DND-41 (cell line): Measurements from ENCODE around the gene ANXA10.

ENCODE experiments used
- ATAC-seq: fragments of 200-7000 bp; cut with Tn5 transposase; 3 replicates; pipeline ENCODE4 v1.9.1; 2021; ENCODE audit warnings: low read depth; ENCODE audit not compliant: insufficient read depth
- DNase-seq: peaks from one replicate; pipeline ENCODE4 v3.0.0-alpha.2; 2020
- H2AFZ ChIP-seq: 2 replicates; pipeline ENCODE4 v1.6.0; 2012; ENCODE audit warnings: low read depth, low read length
- H3K27ac ChIP-seq: 2 replicates; pipeline ENCODE4 v1.5.1; 2012; ENCODE audit warnings: low read length, inconsistent platforms
- H3K27me3 ChIP-seq: fragments of 200-600 bp; sonication (generic); 2 replicates; pipeline ENCODE4 v1.6.0; 2012; ENCODE audit warnings: low read length, mild to moderate bottlenecking, inconsistent platforms; ENCODE audit not compliant: insufficient read depth, poor library complexity
- H3K36me3 ChIP-seq: 2 replicates; pipeline ENCODE4 v1.5.1; 2012; ENCODE audit warnings: low read length, inconsistent platforms; ENCODE audit not compliant: insufficient read depth
- H3K4me1 ChIP-seq: 2 replicates; pipeline ENCODE4 v1.5.1; 2012; ENCODE audit warnings: mild to moderate bottlenecking, low read length; ENCODE audit not compliant: insufficient read depth
- H3K4me2 ChIP-seq: 2 replicates; pipeline ENCODE4 v1.6.0; 2012; ENCODE audit warnings: mild to moderate bottlenecking, moderate library complexity, low read length, inconsistent platforms; ENCODE audit not compliant: insufficient read depth
- H3K4me3 ChIP-seq, 2 experiments: fragments of 200-600 bp in 1 of 2; shearing (Covaris generic) in 1 of 2; 2 replicates each; pipeline ENCODE4 v1.5.1; 2012 to 2016; ENCODE audit warnings: inconsistent platforms in 2 of 2, low read length in 2 of 2, mild to moderate bottlenecking in 2 of 2, low read depth in 1 of 2, moderate library complexity in 1 of 2
- H3K79me2 ChIP-seq: 2 replicates; pipeline ENCODE4 v1.6.0; 2012; ENCODE audit warnings: low read length, inconsistent platforms; ENCODE audit not compliant: insufficient read depth
- H3K9ac ChIP-seq: 2 replicates; pipeline ENCODE4 v1.6.0; 2012; ENCODE audit warnings: low read depth, mild to moderate bottlenecking, inconsistent platforms, low read length, moderate library complexity
- H3K9me3 ChIP-seq: 2 replicates; pipeline ENCODE4 v1.5.1; 2012; ENCODE audit warnings: low read length, moderate library complexity, mild to moderate bottlenecking, inconsistent platforms; ENCODE audit not compliant: insufficient read depth, severe bottlenecking
- H4K20me1 ChIP-seq: 2 replicates; pipeline ENCODE4 v1.6.0; 2012; ENCODE audit warnings: low read length; ENCODE audit not compliant: insufficient read depth
- CTCF ChIP-seq: IDR thresholded peaks from 2 replicates; pipeline ENCODE4 v1.5.1; 2012; ENCODE audit warnings: borderline replicate concordance, low read length, moderate library complexity, mild to moderate bottlenecking; ENCODE audit not compliant: poor library complexity, severe bottlenecking; ENCODE audit errors: extremely low read depth
- EZH2 ChIP-seq: IDR thresholded peaks from 3 replicates; pipeline ENCODE4 v1.6.1; 2012; ENCODE audit warnings: borderline replicate concordance, low read depth, mild to moderate bottlenecking, moderate library complexity, low read length, inconsistent platforms; ENCODE audit not compliant: severe bottlenecking

The ANXA10 gene

GRCh38 chr4:168151327-168151726 is 59.0 kb downstream of the ANXA10 start:
- no peaks in the 10 kb centered on the region for H3K27me3 ChIP-seq
- TF ChIP-seq EZH2 = no peak
- TF ChIP-seq CTCF = no peak
- H4K20me1 ChIP-seq = no peaks in the 10 kb centered on the region
- no peaks in the 10 kb centered on the region for H3K79me2 ChIP-seq
- no peak overlapping the region for H3K27ac ChIP-seq
- H3K4me2 ChIP-seq = no peak overlapping the region
- DNase-seq (no peak), ATAC-seq (no peak)
- H2AFZ ChIP-seq = no peak overlapping the region
- no peak overlapping the region for H3K9ac ChIP-seq
- H3K9me3 ChIP-seq = no peaks in the 10 kb centered on the region
- H3K4me3 ChIP-seq = no peak overlapping the region
- H3K4me1 ChIP-seq = no peaks in the 10 kb centered on the region
- no peaks in the 10 kb centered on the region for H3K36me3 ChIP-seq

- DNase-seq (no peak), ATAC-seq (no peak)
- Histone ChIP-seq H3K27ac (no peak overlapping the region), H3K27me3 (no peaks in the 10 kb centered on the region), H3K4me2 (no peak overlapping the region), H3K4me3 (no peak overlapping the region), H4K20me1 (no peaks in the 10 kb centered on the region), H3K9ac (no peak overlapping the region), H3K79me2 (no peaks in the 10 kb centered on the region), H3K9me3 (no peaks in the 10 kb centered on the region), H3K36me3 (no peaks in the 10 kb centered on the region), H2AFZ (no peak overlapping the region), H3K4me1 (no peaks in the 10 kb centered on the region)
- TF ChIP-seq CTCF (no peak), EZH2 (no peak)
Measured at GRCh38 chr4:168152837-168153500, 60.6 kb downstream of the ANXA10 start.

DNA sequence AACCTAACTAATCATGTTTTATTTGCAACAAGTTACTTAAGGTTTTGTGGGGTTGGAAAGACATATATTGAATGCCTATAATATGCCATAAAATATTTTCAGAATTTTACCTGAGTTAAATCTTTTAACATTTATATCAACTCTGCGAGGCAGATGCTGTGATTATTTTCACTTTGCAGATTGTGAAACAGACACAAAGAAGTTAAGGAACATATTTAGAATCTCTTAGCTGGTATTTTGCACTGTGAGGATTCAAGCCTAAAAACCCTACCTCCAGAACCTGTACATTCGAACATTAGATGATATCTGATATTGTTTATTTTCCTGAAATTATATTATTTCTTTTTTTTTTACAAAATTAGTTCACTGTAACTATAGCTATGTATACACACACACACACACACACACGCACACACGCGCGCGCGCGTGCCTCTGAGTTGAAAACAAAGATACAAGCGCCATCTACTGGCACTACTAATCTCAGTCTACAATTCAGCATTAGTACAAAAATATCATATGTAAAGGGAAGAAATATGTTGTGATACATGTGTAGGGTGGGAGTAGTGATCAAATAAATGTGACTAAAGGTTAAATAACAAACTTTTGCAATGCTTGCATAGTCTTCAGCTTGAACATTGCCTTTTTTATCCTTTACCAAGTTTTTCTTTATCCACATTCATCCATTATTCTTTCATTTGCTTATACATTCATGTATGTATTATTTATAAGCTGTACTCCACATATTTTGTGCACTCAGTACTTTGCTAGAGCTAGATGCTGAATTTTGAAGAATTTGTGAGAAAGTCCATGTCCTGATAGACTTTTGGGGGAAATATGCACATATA is 61.5 kb downstream of the ANXA10 start:
- Histone ChIP-seq H3K36me3 (no peaks in the 10 kb centered on the region), H4K20me1 (no peaks in the 10 kb centered on the region), H3K27ac (no peak overlapping the region), H3K9ac (no peak overlapping the region), H3K9me3 (no peaks in the 10 kb centered on the region), H3K27me3 (no peaks in the 10 kb centered on the region), H2AFZ (no peak overlapping the region), H3K4me1 (no peaks in the 10 kb centered on the region), H3K79me2 (no peaks in the 10 kb centered on the region), H3K4me3 (no peak overlapping the region), H3K4me2 (peak overlapping the region; percentile 39; the same call in 1 of the 2 replicates)
- ATAC-seq (peak; percentile 86), DNase-seq (peak; percentile 68)
- TF ChIP-seq EZH2 = no peak
- peak; percentile 77 for TF ChIP-seq CTCF
